G401 (cell line): ENCODE measurements around the gene PFDN6. TPM values are rescaled to one million over a fixed set of nuclear protein-coding genes. Genes with fewer than 3 reads are reported as not detected.

Source experiments
- DNase-seq: peaks from one replicate; pipeline ENCODE4 v3.0.0-alpha.2; 2015; ENCODE audit warnings: low spot score
- in situ Hi-C: cut with HindIII; loops from 2 replicates; pipeline ENCODE4 v1.10.0; 2016; ENCODE audit warnings: low sequenced_read_pairs, mixed read lengths
- total RNA-seq: library from RNA; depleted of rRNA; stranded (reverse); fragments of >200 nt; shearing (Covaris generic); gene quantifications from 2 replicates; pipeline ENCODE4 v1.2.3, GENCODE V29; 2014

Gene PFDN6
- total RNA-seq, 1 experiment from 2014 or later = 131 TPM

GRCh38 chr6:33314943-33315792 is 25.8 kb downstream of the PFDN6 start:
- in situ Hi-C loops = no loop called here
- DNase-seq = no peak

GRCh38 chr6:33315793-33316602 is 26.6 kb downstream of the PFDN6 start:
- in situ Hi-C loops = no loop called here
- no peak for DNase-seq

DNA sequence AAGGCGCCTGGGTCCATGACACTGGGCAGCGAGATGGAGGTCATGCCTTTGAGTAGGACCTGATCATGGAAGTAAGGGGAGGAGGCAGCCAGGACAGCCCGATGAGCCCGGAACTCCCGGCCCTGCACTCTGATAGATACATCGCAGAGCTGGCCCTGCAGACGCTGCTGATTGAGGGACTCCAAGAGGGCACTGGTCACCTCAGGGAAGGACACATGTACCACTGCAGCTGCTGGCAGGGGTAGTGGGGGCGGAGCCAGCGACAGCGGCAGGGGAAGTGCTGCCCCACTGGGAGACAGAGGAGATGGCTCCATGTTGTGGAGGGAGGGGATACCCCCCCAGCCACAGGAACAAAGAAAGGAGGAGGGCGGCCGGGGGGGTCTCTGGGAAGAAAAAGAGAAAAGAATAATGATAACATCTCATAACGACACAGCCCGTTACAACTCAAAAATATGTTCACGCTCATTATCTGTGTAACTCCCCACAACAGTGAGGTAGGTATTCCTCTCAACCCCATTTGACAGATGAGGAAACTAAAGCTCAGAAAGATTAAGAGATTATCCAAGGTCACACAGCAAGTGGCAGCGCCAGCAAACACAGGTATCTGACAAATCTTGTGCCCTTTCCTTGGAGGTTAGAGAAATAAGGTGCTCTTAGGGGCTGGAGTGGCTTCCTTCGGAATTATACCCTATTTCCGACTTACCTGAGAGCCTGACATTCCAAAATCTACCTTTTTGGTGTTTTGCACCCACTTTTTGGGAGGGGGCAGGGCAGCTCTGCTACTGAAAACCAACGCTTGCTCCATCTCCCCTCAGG is 27.4 kb downstream of the PFDN6 start:
- in situ Hi-C loops = no loop called here
- DNase-seq = peak; percentile 19

- no peak for DNase-seq
- in situ Hi-C loops = no loop called here
These were observed 27.9 kb downstream of the PFDN6 start for GRCh38 chr6:33317419-33317668.

- in situ Hi-C loops = no loop called here
- DNase-seq = peak; percentile 100
These were observed 28.4 kb downstream of the PFDN6 start, which contains the start of gene ZBTB22 for GRCh38 chr6:33317669-33318425. Gene ZBTB22 (minus strand): TSS chr6:33317744. CDS start chr6:33316916, 828 bp downstream.

DNA sequence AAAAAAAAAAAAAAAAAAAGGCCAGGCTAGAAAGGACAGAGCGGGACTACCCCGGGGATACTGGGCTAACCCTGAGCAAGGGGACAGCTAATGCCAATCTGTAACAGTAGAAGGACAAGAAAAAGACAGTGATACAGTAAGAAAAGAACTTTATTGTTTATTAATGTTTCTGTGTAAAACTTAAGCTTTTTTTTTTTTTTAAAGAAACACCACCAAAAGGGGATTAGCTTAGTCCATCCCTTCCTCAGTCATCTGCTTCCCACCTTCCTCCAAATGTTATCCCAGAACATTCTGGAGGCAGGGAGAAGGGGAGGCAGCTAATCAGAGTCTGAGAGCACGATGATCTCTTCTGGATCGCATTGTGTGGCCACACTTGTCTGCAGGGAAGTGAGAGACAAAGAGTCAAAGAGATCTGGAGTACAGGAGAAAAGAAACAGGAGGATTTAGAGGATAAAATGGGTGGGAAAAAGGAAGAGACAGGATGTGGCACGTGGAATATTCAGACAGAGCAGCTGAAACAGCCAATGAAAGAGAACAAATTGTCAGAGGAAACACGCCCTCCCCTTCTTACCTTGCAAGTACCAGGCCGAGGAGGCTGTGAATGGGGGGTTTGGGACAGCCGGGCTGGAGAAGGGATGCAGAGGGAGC is 29.1 kb downstream of the PFDN6 start:
- no peak for DNase-seq
- in situ Hi-C loops = no loop called here

- in situ Hi-C loops = no loop called here
- no peak for DNase-seq
These were observed 30.5 kb downstream of the PFDN6 start for GRCh38 chr6:33319939-33320314.

- DNase-seq = no peak
- in situ Hi-C loops = no loop called here
These were observed 31.1 kb downstream of the PFDN6 start for GRCh38 chr6:33320315-33321181.

GRCh38 chr6:33321227-33321626 is 31.8 kb downstream of the PFDN6 start:
- no peak for DNase-seq
- in situ Hi-C loops = no loop called here

DNA sequence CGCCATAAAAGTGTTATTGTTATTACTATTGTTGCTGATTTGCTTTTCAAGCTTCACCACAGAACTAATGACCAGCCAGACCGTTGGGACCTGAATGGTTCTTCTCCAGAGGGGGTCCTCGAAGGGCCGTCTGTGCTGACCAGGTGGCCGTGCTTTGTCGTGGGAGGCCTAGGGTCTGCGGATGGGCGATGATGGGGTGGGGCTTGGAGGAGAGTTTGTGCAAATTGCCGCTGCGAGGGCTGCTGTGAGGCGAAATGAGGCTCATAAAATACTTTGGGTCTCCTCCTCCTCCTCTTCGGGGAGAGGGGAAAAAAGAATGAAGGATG is 34.2 kb downstream of the PFDN6 start:
- in situ Hi-C loops = no loop called here
- DNase-seq = no peak

- no peak for DNase-seq
These were observed 34.7 kb downstream of the PFDN6 start for GRCh38 chr6:33324125-33324524.

GRCh38 chr6:33329058-33329457 is 39.7 kb downstream of the PFDN6 start:
- no peak for DNase-seq
- in situ Hi-C loops = no loop called here

More at GRCh38 chr6:33324125-33324524, 34.7 kb downstream of the PFDN6 start:
- in situ Hi-C loops = no loop called here

GRCh38 chr6:33330736-33331135 is 41.3 kb downstream of the PFDN6 start:
- in situ Hi-C loops = no loop called here
- no peak for DNase-seq

GRCh38 chr6:33333666-33334065 is 44.3 kb downstream of the PFDN6 start:
- in situ Hi-C loops = no loop called here
- DNase-seq = no peak

GRCh38 chr6:33335916-33336315 is 46.5 kb downstream of the PFDN6 start:
- DNase-seq = no peak
- in situ Hi-C loops = no loop called here

- DNase-seq = no peak
- in situ Hi-C loops = no loop called here
These were observed 47.1 kb downstream of the PFDN6 start for GRCh38 chr6:33336495-33336894.

DNA sequence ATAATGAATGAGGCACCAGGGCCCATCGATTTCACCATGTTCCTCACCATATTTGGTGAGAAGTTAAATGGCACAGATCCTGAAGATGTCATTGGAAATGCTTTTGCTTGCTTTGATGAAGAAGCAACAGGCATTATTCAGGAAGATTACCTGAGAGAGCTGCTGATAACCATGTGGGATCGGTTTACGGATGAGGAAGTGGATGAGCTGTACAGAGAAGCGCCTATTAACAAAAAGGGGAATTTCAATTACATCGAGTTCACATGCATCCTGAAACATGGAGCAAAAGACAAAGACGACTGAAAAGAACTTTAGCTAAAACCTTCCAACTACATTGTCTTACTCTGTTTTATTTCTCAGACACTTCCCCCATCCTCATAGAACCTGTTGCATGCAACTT is 49.8 kb downstream of the PFDN6 start:
- in situ Hi-C loops = no loop called here
- no peak for DNase-seq
